PFSK-1 (cell line): Measurements from ENCODE around the gene TMEM161A.

Experiments
- FOXP2 ChIP-seq: optimal IDR thresholded peaks from 2 replicates; pipeline ENCODE3; 2011; ENCODE audit warnings: borderline replicate concordance, control low read depth, inconsistent platforms; ENCODE audit not compliant: insufficient read depth; ENCODE audit errors: extremely low read length, extremely low read depth
- POLR2AphosphoS5 ChIP-seq: IDR thresholded peaks from 2 replicates; pipeline ENCODE4 v1.6.1; 2012; ENCODE audit warnings: low read depth, mild to moderate bottlenecking, control low read depth, low read length, moderate library complexity
- REST ChIP-seq, 2 experiments: IDR thresholded peaks; 2 replicates each; pipeline versions ENCODE4 v1.6.1 to v1.8.0; 2011 to 2012; ENCODE audit warnings: low read depth in 2 of 2, low read length in 2 of 2, control low read depth in 1 of 2, inconsistent platforms in 1 of 2, mild to moderate bottlenecking in 1 of 2, moderate library complexity in 1 of 2; ENCODE audit not compliant: insufficient read depth in 1 of 2
- SIN3A ChIP-seq: IDR thresholded peaks from 2 replicates; pipeline ENCODE4 v1.6.1; 2012; ENCODE audit warnings: mild to moderate bottlenecking, low read length, moderate library complexity, borderline replicate concordance; ENCODE audit not compliant: insufficient read depth
- TAF1 ChIP-seq: IDR thresholded peaks from 2 replicates; pipeline ENCODE4 v1.6.1; 2012; ENCODE audit warnings: low read length, control low read depth, borderline replicate concordance; ENCODE audit not compliant: insufficient read depth

Gene TMEM161A

DNA sequence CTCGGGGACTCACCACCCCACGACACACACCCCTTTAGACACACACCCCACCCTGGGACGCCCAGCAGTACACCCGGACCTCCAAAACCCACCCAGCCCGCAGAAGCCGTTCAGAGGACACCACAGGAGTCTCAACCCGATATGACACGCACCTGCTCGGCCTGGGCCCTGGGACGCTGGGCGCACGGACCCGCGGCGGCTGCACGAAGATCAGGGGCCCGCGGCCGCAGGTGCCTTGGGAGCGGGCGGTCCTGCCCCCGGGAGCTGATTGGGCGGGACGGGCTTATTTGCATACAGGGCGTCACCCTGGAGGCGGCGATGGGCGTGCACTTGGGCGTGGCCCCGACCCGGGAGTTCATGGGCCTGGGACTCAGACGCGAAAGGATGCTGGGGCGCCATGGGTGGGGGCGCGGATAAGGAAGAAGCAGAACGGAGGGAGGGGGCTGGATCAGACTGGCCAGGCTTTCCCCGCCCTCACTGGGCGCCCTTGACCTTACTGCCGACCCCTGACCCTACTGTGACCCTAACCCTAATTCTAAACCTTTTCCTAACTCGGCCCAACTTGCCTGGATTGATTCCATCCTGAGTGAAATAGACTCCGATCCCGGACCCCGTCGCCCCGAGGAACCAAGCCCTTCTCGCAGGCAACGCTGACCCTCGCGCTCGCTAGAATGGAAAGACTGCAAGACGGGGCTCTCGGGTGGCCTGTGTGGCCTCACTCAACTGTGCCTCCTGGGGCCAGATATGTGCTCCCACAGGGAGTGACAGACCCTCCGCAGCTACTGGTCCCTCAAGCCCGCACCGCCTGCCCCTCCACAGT is 32.0 kb upstream of the TMEM161A start, which contains the start of gene MEF2B:
MEF2B (minus strand) TSS at position 211 of the 820 bp plus-strand sequence. CDS start 19,528 bp downstream, outside the sequence.
- TF ChIP-seq SIN3A (no peak), REST (IDR thresholded peaks at IDR 0.05; ENCODE audit: insufficient read depth in 1 of 2, low read depth in 2 of 2, low read length in 2 of 2) (no peak), FOXP2 (no peak), TAF1 (no peak), POLR2AphosphoS5 (no peak)

GRCh38 chr19:19169236-19170052 is 31.2 kb upstream of the TMEM161A start:
- TF ChIP-seq REST (IDR thresholded peaks at IDR 0.05; ENCODE audit: insufficient read depth in 1 of 2, low read depth in 2 of 2, low read length in 2 of 2) (no peak), SIN3A (no peak), POLR2AphosphoS5 (no peak), FOXP2 (no peak), TAF1 (no peak)

DNA sequence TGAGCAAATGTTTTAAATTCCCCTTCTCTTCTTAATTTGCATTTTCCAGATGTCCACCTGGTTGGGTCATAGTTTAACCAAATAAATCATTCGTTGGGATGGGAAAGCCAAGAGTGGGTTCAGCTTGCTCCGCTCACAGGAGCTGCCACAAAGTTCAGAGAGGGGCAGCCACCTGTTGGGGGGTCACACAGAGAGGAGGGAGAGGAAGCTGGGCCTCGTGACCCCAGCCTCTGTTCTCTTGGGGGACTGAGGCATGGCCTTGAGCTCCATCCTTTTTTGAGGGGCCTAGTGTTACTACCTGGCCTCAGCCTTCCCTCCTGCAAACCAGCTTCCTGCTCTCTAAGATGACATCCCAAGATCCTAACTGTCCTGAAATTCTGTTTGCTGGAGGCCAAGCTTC is 29.3 kb upstream of the TMEM161A start:
- no peak for TF ChIP-seq POLR2AphosphoS5
- TF ChIP-seq SIN3A: no peak
- TF ChIP-seq TAF1: no peak
- TF ChIP-seq REST (IDR thresholded peaks at IDR 0.05; ENCODE audit: insufficient read depth in 1 of 2, low read depth in 2 of 2, low read length in 2 of 2): no peak
- no peak for TF ChIP-seq FOXP2

- no peak for TF ChIP-seq SIN3A
- TF ChIP-seq FOXP2: no peak
- TF ChIP-seq POLR2AphosphoS5: no peak
- TF ChIP-seq REST (IDR thresholded peaks at IDR 0.05; ENCODE audit: insufficient read depth in 1 of 2, low read depth in 2 of 2, low read length in 2 of 2): no peak
- TF ChIP-seq TAF1: no peak
Observed at GRCh38 chr19:19165396-19165795, 27.1 kb upstream of the TMEM161A start.
